Myocyte (in vitro differentiated cells): ENCODE data around the gene UCN3. TPM values are rescaled to one million over a fixed set of nuclear protein-coding genes. Genes with fewer than 3 reads are reported as not detected.

Experiments
- DNase-seq: peaks from one replicate; pipeline ENCODE4 v3.0.0-alpha.2; 2012; ENCODE audit warnings: low read depth
- polyA plus RNA-seq: library from polyadenylated mRNA; unstranded; fragments of >200 nt; gene quantifications from one replicate; pipeline ENCODE4 v1.2.1, GENCODE V29; 2012; ENCODE audit warnings: missing spikeins
- total RNA-seq: library from RNA; depleted of rRNA; stranded (reverse); fragments of >200 nt; gene quantifications from 2 replicates; pipeline ENCODE4 v1.2.3, GENCODE V29; 2014

Gene UCN3
- total RNA-seq: not detected in 2 replicates
- polyA plus RNA-seq: not detected

- DNase-seq: no peak
Measured at GRCh38 chr10:5364890-5365338, at the start of gene UCN3. UCN3 (plus strand) TSS chr10:5364966; CDS start chr10:5373721, 8,755 bp downstream.

GRCh38 chr10:5317547-5318107, 47.1 kb upstream of the UCN3 start:
- DNase-seq: peak; percentile 90

GRCh38 chr10:5318148-5318547, 46.6 kb upstream of the UCN3 start:
- DNase-seq: no peak

- DNase-seq: no peak
Measured at GRCh38 chr10:5319863-5320262, 44.9 kb upstream of the UCN3 start.

- DNase-seq: no peak
Measured at GRCh38 chr10:5321273-5321672, 43.5 kb upstream of the UCN3 start.

- no peak for DNase-seq
Measured at GRCh38 chr10:5323446-5323845, 41.3 kb upstream of the UCN3 start.

GRCh38 chr10:5325076-5325475, 39.7 kb upstream of the UCN3 start:
- DNase-seq: no peak

GRCh38 chr10:5334196-5334880, 30.4 kb upstream of the UCN3 start:
- no peak for DNase-seq

GRCh38 chr10:5338010-5338409, 26.8 kb upstream of the UCN3 start:
- DNase-seq: no peak

- DNase-seq: no peak
Measured at GRCh38 chr10:5343092-5343491, 21.7 kb upstream of the UCN3 start.

GRCh38 chr10:5343561-5343960, 21.2 kb upstream of the UCN3 start:
- DNase-seq: peak; percentile 60

- DNase-seq: peak; percentile 18
Measured at GRCh38 chr10:5343979-5344378, 20.8 kb upstream of the UCN3 start.

- no peak for DNase-seq
Measured at GRCh38 chr10:5344746-5345145, 20.0 kb upstream of the UCN3 start.

GRCh38 chr10:5346881-5347280, 17.9 kb upstream of the UCN3 start:
- no peak for DNase-seq

GRCh38 chr10:5349362-5349761, 15.4 kb upstream of the UCN3 start:
- DNase-seq: no peak

GRCh38 chr10:5354068-5354467, 10.7 kb upstream of the UCN3 start:
- DNase-seq: no peak

- no peak for DNase-seq
Measured at GRCh38 chr10:5355594-5356301, 9.0 kb upstream of the UCN3 start.

GRCh38 chr10:5356302-5356763, 8.4 kb upstream of the UCN3 start:
- DNase-seq: no peak

- no peak for DNase-seq
Measured at GRCh38 chr10:5360318-5360915, 4.3 kb upstream of the UCN3 start.

GRCh38 chr10:5361966-5362365, 2.8 kb upstream of the UCN3 start:
- DNase-seq: no peak

GRCh38 chr10:5362873-5363272, 1.9 kb upstream of the UCN3 start:
- no peak for DNase-seq

GRCh38 chr10:5364374-5364773, 392 bp upstream of the UCN3 start:
- no peak for DNase-seq
